Hepatocyte (in vitro differentiated cells): Measurements from ENCODE around the gene LYSMD2.

Experiments
- EZH2 ChIP-seq: fragments of 200-600 bp; sonication (generic); IDR thresholded peaks from 2 replicates; pipeline ENCODE4 v1.6.1; 2016; ENCODE audit warnings: antibody characterized with exemption, mild to moderate bottlenecking, borderline replicate concordance
- EZH2phosphoT487 ChIP-seq: fragments of 200-600 bp; sonication (generic); IDR thresholded peaks from one replicate; pipeline ENCODE4 v1.6.1; 2018; ENCODE audit warnings: antibody characterized with exemption, mild to moderate bottlenecking, low read depth, moderate library complexity; ENCODE audit not compliant: unreplicated experiment, severe bottlenecking
- TF ChIP-seq, protein P1 (sequence below): fragments of 200-600 bp; sonication (generic); IDR thresholded peaks from 2 replicates; pipeline ENCODE4 v1.5.1; 2016; ENCODE audit warnings: antibody characterized with exemption, mild to moderate bottlenecking; ENCODE audit not compliant: poor library complexity

DNA sequence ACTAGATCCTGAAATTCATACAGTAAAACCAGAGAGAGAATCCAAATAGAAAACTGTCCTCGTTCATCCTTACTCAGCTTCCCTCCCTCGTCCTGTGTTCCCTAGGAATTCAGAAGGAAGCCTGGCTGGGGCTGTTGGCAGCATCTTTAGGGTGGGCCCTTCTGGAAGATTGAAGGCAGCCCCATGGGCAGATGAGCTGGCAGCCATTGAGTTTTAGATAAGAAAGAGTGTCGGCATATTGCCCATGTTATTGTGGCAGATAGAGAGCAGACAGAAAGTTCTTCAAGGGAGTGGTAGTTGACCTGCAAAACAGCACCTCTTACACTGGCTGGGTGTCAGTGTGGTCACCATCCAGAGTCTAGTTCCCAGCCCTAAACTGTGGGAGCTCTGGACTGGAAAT, 37.5 kb upstream of the LYSMD2 start:
- TF ChIP-seq EZH2 (no peak), EZH2phosphoT487 (no peak)
- TF ChIP-seq, protein P1, sequence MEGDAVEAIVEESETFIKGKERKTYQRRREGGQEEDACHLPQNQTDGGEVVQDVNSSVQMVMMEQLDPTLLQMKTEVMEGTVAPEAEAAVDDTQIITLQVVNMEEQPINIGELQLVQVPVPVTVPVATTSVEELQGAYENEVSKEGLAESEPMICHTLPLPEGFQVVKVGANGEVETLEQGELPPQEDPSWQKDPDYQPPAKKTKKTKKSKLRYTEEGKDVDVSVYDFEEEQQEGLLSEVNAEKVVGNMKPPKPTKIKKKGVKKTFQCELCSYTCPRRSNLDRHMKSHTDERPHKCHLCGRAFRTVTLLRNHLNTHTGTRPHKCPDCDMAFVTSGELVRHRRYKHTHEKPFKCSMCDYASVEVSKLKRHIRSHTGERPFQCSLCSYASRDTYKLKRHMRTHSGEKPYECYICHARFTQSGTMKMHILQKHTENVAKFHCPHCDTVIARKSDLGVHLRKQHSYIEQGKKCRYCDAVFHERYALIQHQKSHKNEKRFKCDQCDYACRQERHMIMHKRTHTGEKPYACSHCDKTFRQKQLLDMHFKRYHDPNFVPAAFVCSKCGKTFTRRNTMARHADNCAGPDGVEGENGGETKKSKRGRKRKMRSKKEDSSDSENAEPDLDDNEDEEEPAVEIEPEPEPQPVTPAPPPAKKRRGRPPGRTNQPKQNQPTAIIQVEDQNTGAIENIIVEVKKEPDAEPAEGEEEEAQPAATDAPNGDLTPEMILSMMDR: no peak
